H1 (cell line): ENCODE results near the gene CPSF7. TPM values are rescaled to one million over a fixed set of nuclear protein-coding genes. Genes with fewer than 3 reads are reported as not detected.

Experiments used
- CTCF ChIA-PET: fragments of 300-600 bp; sonication (Branson Sonifier 250); formaldehyde crosslinking; loops from one replicate; lab custom pipeline; 2021; ENCODE audit not compliant: partially characterized antibody; lab: Charles Lee
- POLR2A ChIA-PET: fragments of 300-600 bp; sonication (Branson Sonifier 250); formaldehyde crosslinking; loops from one replicate; lab custom pipeline; 2021; ENCODE audit warnings: inconsistent platforms; ENCODE audit not compliant: partially characterized antibody; lab: Charles Lee
- DNase-seq, 2 experiments: peaks; one replicate each; pipeline versions ENCODE4 v3.0.0 to v3.0.0-alpha.2; 2010 to 2022; ENCODE audit warnings: low spot score in 2 of 2, low read depth in 1 of 2, mixed read lengths in 1 of 2
- FAIRE-seq: peaks from 2 replicates; lab custom pipeline; 2011; peaks lifted over from hg19 to GRCh38; lab: Jason Lieb, UNC
- H2AFZ ChIP-seq: 2 replicates; pipeline ENCODE4 v1.8.1; 2012; ENCODE audit warnings: low read length, inconsistent platforms
- H2AK5ac ChIP-seq: 2 replicates; pipeline ENCODE4 v1.6.1; 2013; ENCODE audit warnings: low read depth, low read length
- H2BK120ac ChIP-seq: replicated peaks from 2 replicates; pipeline ENCODE3; 2013; ENCODE audit warnings: low read depth, low read length, inconsistent platforms
- H2BK12ac ChIP-seq: 2 replicates; pipeline ENCODE4 v1.6.1; 2013; ENCODE audit warnings: low read depth, low read length
- H2BK15ac ChIP-seq: 2 replicates; pipeline ENCODE4 v1.6.1; 2013; ENCODE audit warnings: low read length
- H2BK20ac ChIP-seq: 2 replicates; pipeline ENCODE4 v1.6.1; 2013; ENCODE audit warnings: low read length
- H2BK5ac ChIP-seq: 2 replicates; pipeline ENCODE4 v1.6.1; 2013; ENCODE audit warnings: low read depth, low read length
- H3K14ac ChIP-seq: 2 replicates; pipeline ENCODE4 v1.6.1; 2013; ENCODE audit warnings: inconsistent platforms; ENCODE audit not compliant: insufficient read length
- H3K18ac ChIP-seq: 2 replicates; pipeline ENCODE4 v1.6.1; 2013; ENCODE audit warnings: low read length; ENCODE audit errors: extremely low read depth
- H3K23ac ChIP-seq: 2 replicates; pipeline ENCODE4 v1.6.1; 2013; ENCODE audit warnings: inconsistent platforms; ENCODE audit not compliant: insufficient read length
- H3K23me2 ChIP-seq: 2 replicates; pipeline ENCODE4 v1.6.1; 2013; ENCODE audit warnings: low read depth, low read length
- H3K27ac ChIP-seq: 2 replicates; pipeline ENCODE4 v1.6.1; 2011; ENCODE audit warnings: low read depth, low read length, inconsistent platforms
- H3K27me3 ChIP-seq, 4 experiments: replicated peaks in 1 of 4; 1 replicate in 1 of 4; 2 replicates in 3 of 4; pipeline versions ENCODE4 v1.6.1 to v1.8.1; 2011 to 2013; ENCODE audit warnings: low read length in 3 of 4, mild to moderate bottlenecking in 3 of 4, inconsistent platforms in 2 of 4, mixed read lengths in 2 of 4, moderate library complexity in 1 of 4; ENCODE audit not compliant: control insufficient read depth in 3 of 4, insufficient read depth in 3 of 4; ENCODE audit errors: extremely low read depth in 1 of 4
- H3K36me3 ChIP-seq, 4 experiments: 2 replicates each; pipeline versions ENCODE4 v1.6.1 to v1.8.1; 2011 to 2013; ENCODE audit warnings: mild to moderate bottlenecking in 4 of 4, low read length in 3 of 4, moderate library complexity in 2 of 4, control low read depth in 1 of 4, inconsistent platforms in 1 of 4; ENCODE audit not compliant: insufficient read depth in 4 of 4, control insufficient read depth in 2 of 4
- H3K4ac ChIP-seq: replicated peaks from 2 replicates; pipeline ENCODE3; 2013; ENCODE audit warnings: low read length, low read depth, mixed read lengths, inconsistent platforms; ENCODE audit not compliant: insufficient read length
- H3K4me1 ChIP-seq, 4 experiments: replicated peaks in 1 of 4; 1 replicate in 1 of 4; 2 replicates in 3 of 4; pipeline versions ENCODE4 v1.6.1 to v1.8.1; 2011 to 2013; ENCODE audit warnings: low read length in 3 of 4, inconsistent platforms in 2 of 4, mixed read lengths in 1 of 4; ENCODE audit not compliant: insufficient read depth in 4 of 4, control insufficient read depth in 3 of 4
- H3K4me2 ChIP-seq, 2 experiments: 2 replicates each; pipeline versions ENCODE4 v1.6.1 to v1.8.1; 2011 to 2013; ENCODE audit warnings: low read depth in 2 of 2, low read length in 2 of 2, control low read depth in 1 of 2, inconsistent platforms in 1 of 2, mild to moderate bottlenecking in 1 of 2; ENCODE audit not compliant: insufficient read depth in 1 of 2
- H3K4me3 ChIP-seq, 4 experiments: fragments of 200-600, 300-600 bp in 1 of 4; sonication (generic), shearing (Covaris generic), sonication (Bioruptor Twin) in 1 of 4; 2 replicates each; pipeline versions ENCODE4 v1.5.1 to v1.8.1; 2011 to 2016; ENCODE audit warnings: low read length in 4 of 4, low read depth in 3 of 4, control low read depth in 2 of 4, inconsistent platforms in 2 of 4, mild to moderate bottlenecking in 2 of 4, mixed read lengths in 1 of 4, moderate library complexity in 1 of 4; ENCODE audit not compliant: insufficient read depth in 2 of 4; ENCODE audit errors: extremely low read depth in 1 of 4
- H3K56ac ChIP-seq: replicated peaks from 2 replicates; pipeline ENCODE3; 2013; ENCODE audit warnings: low read depth, mild to moderate bottlenecking, mixed read lengths, low read length, inconsistent platforms; ENCODE audit not compliant: insufficient read length
- H3K79me1 ChIP-seq: 2 replicates; pipeline ENCODE4 v1.6.1; 2013; ENCODE audit warnings: low read depth, low read length, control low read depth
- H3K79me2 ChIP-seq, 2 experiments: 2 replicates each; pipeline versions ENCODE4 v1.6.1 to v1.8.1; 2012 to 2013; ENCODE audit warnings: low read length in 2 of 2, mild to moderate bottlenecking in 2 of 2, inconsistent platforms in 1 of 2; ENCODE audit not compliant: insufficient read depth in 2 of 2, control insufficient read depth in 1 of 2
- H3K9ac ChIP-seq, 4 experiments: replicated peaks in 1 of 4; 1 replicate in 1 of 4; 2 replicates in 3 of 4; pipeline versions ENCODE4 v1.6.1 to v1.8.1; 2011 to 2013; ENCODE audit warnings: low read depth in 3 of 4, low read length in 3 of 4, control low read depth in 2 of 4, mild to moderate bottlenecking in 2 of 4, moderate library complexity in 2 of 4, inconsistent platforms in 1 of 4; ENCODE audit errors: extremely low read depth in 1 of 4
- H3K9me3 ChIP-seq, 2 experiments: 2 replicates each; pipeline versions ENCODE4 v1.6.1 to v1.8.1; 2012 to 2013; ENCODE audit warnings: mild to moderate bottlenecking in 2 of 2, moderate library complexity in 2 of 2, control low read depth in 1 of 2, inconsistent platforms in 1 of 2, low read depth in 1 of 2, low read length in 1 of 2, mixed read lengths in 1 of 2; ENCODE audit not compliant: insufficient read depth in 2 of 2
- H4K20me1 ChIP-seq, 2 experiments: replicated peaks in 1 of 2; 2 replicates each; pipeline versions ENCODE3 to v1.8.1; 2011 to 2013; ENCODE audit warnings: inconsistent platforms in 2 of 2, low read length in 2 of 2, mild to moderate bottlenecking in 1 of 2; ENCODE audit not compliant: insufficient read depth in 2 of 2, control insufficient read depth in 1 of 2
- H4K5ac ChIP-seq: 2 replicates; pipeline ENCODE4 v1.6.1; 2013; ENCODE audit warnings: low read length, low read depth, mixed read lengths, inconsistent platforms; ENCODE audit not compliant: insufficient read length
- H4K8ac ChIP-seq: 2 replicates; pipeline ENCODE4 v1.8.0; 2013; ENCODE audit warnings: mild to moderate bottlenecking, moderate library complexity, low read length, inconsistent platforms; ENCODE audit not compliant: insufficient read depth; ENCODE audit errors: extremely low read depth
- H4K91ac ChIP-seq: replicated peaks from 2 replicates; pipeline ENCODE3; 2013; ENCODE audit warnings: low read length, mixed read lengths, inconsistent platforms; ENCODE audit not compliant: insufficient read length
- CBX8 ChIP-seq: fragments of 300-800, 300-1000 bp; sonication (generic); IDR thresholded peaks from 2 replicates; pipeline ENCODE4 v1.7.1; 2016; ENCODE audit warnings: low read depth, low read length, borderline replicate concordance
- CEBPB ChIP-seq: IDR thresholded peaks from 2 replicates; pipeline ENCODE4 v1.6.1; 2012; ENCODE audit warnings: low read depth, low read length
- EGR1 ChIP-seq: IDR thresholded peaks from 2 replicates; pipeline ENCODE4 v1.6.1; 2011; ENCODE audit warnings: low read depth, low read length, borderline replicate concordance
- HDAC2 ChIP-seq, 2 experiments: fragments of 300-600 bp in 1 of 2; sonication (generic) in 1 of 2; IDR thresholded peaks; 2 replicates each; pipeline ENCODE4 v1.6.1; 2011 to 2012; ENCODE audit warnings: low read depth in 2 of 2, low read length in 2 of 2, mild to moderate bottlenecking in 2 of 2, moderate library complexity in 2 of 2, borderline replicate concordance in 1 of 2, inconsistent platforms in 1 of 2
- HDAC6 ChIP-seq: IDR thresholded peaks from one replicate; pipeline ENCODE4 v1.7.1; 2012; ENCODE audit warnings: low read depth, mild to moderate bottlenecking, inconsistent platforms, low read length, moderate library complexity
- JUND ChIP-seq: IDR thresholded peaks from 2 replicates; pipeline ENCODE4 v1.6.1; 2011; ENCODE audit warnings: mild to moderate bottlenecking, improper control_type of control experiment, low read length
- KDM1A ChIP-seq: fragments of 200-600, 300-600 bp; sonication (generic); IDR thresholded peaks from 2 replicates; pipeline ENCODE4 v1.7.1; 2016; ENCODE audit warnings: mild to moderate bottlenecking, low read length, borderline replicate concordance
- KDM4A ChIP-seq: IDR thresholded peaks from one replicate; pipeline ENCODE4 v1.7.1; 2012; ENCODE audit warnings: low read depth, mild to moderate bottlenecking, moderate library complexity, low read length, inconsistent platforms; ENCODE audit not compliant: severe bottlenecking
- POLR2AphosphoS5 ChIP-seq: IDR thresholded peaks from 2 replicates; pipeline ENCODE4 v1.6.1; 2011; ENCODE audit warnings: low read depth, low read length
- SIN3A ChIP-seq, 2 experiments: IDR thresholded peaks in 1 of 2; conservative IDR thresholded peaks in 1 of 2; 2 replicates each; pipeline ENCODE4 v1.6.1; 2011 to 2012; ENCODE audit warnings: low read length in 2 of 2, improper control_type of control experiment in 1 of 2, low read depth in 1 of 2, mild to moderate bottlenecking in 1 of 2
- SP4 ChIP-seq: IDR thresholded peaks from 2 replicates; pipeline ENCODE4 v1.6.1; 2012; ENCODE audit warnings: low read length, inconsistent platforms
- TAF1 ChIP-seq: IDR thresholded peaks from 2 replicates; pipeline ENCODE4 v1.6.1; 2011; ENCODE audit warnings: mild to moderate bottlenecking, low read depth, low read length
- TBP ChIP-seq: IDR thresholded peaks from 2 replicates; pipeline ENCODE4 v1.6.1; 2011; ENCODE audit warnings: low read depth, low read length, improper control_type of control experiment
- WGBS, 2 experiments: shearing (Covaris generic) in 1 of 2; methylation state at CpG; one replicate each; pipeline versions ENCODE4 v1.1.6 to v1.1.7; 2013 to 2015; ENCODE audit warnings: low lambda C conversion rate in 2 of 2, mixed read lengths in 2 of 2, inconsistent platforms in 1 of 2, low coverage in 1 of 2, missing lambda C conversion rate in 1 of 2; ENCODE audit not compliant: insufficient replicate concordance in 2 of 2, insufficient coverage in 1 of 2, insufficient read length in 1 of 2; ENCODE audit errors: extremely low coverage in 1 of 2, missing lambda C conversion rate in 1 of 2; 5-methylcytosine and 5-hydroxymethylcytosine counted together
- polyA plus RNA-seq, 7 experiments: library from polyadenylated mRNA; depleted of rRNA in 3 of 7; stranded (reverse) in 5 of 7; unstranded in 2 of 7; fragments of >200 nt in 5 of 7; fragments of 200-250 nt in 2 of 7; gene quantifications; 1 replicate in 5 of 7; 2 replicates in 1 of 7; 4 replicates in 1 of 7; pipeline versions ENCODE4 v1.2.1 to v1.2.3, GENCODE V29; 2011 to 2013; ENCODE audit warnings: missing spikeins in 2 of 7, mixed read lengths in 2 of 7
- total RNA-seq: library from RNA; stranded (reverse); fragmentation: NEBNext Ultra II Directional; extraction: Animal tissue kit (Norgen Biotek cat#: 25700); gene quantifications from 2 replicates; pipeline ENCODE4 v1.2.1, GENCODE V29; 2021

Gene CPSF7
- total and polyA plus RNA-seq, 2 of the 8 experiments (the other 6 are each of a cell fraction or from before 2014, with no cell fraction given), result 95.9 to 122 TPM

DNA sequence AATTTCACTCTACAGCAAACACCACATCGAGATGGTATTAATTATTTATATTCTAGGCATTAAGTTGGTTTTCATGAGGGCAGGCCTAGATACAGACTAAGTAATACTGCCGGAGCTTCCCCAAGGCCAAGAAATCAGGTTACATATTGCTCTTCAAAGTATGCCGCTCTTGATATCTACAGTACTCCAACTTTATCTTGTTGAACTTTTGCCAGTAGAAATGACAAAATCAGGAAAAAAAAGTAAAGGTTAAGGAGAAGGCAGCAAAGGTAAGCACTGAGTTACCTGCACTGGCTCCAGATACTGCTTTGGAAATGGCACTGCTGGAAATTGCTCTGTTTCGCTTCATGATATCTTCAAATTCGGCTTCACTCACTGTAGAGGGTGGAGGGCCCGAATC is 14.4 kb downstream of the CPSF7 start:
- Histone ChIP-seq H3K36me3 (peaks cover 60 to 97% (median 88%) of the 10 kb centered on the region in 4 experiments), H3K9ac (no peak overlapping the region), H3K79me2 (peaks cover 0 to 19% of the 10 kb centered on the region in 2 experiments; a peak in 2 of 4 replicates), H2BK15ac (no peak overlapping the region), H4K8ac (no peak overlapping the region), H2AFZ (no peak overlapping the region), H3K27ac (no peak overlapping the region), H2BK20ac (no peak overlapping the region), H3K9me3 (no peaks in the 10 kb centered on the region), H2BK5ac (no peak overlapping the region), H3K4me3 (no peak overlapping the region), H3K18ac (no peak overlapping the region), H2BK120ac (no peak overlapping the region), H2BK12ac (no peak overlapping the region), H3K4me1 (no peaks in the 10 kb centered on the region), H3K23ac (no peak overlapping the region), H4K20me1 (peaks cover 4 to 17% of the 10 kb centered on the region in 2 experiments), H3K79me1 (peaks cover 7% of the 10 kb centered on the region), H4K5ac (no peak overlapping the region), H3K56ac (no peak overlapping the region), H4K91ac (no peak overlapping the region), H3K27me3 (no peaks in the 10 kb centered on the region), H3K4me2 (no peak overlapping the region), H3K23me2 (no peaks in the 10 kb centered on the region), H2AK5ac (no peak overlapping the region), H3K4ac (no peak overlapping the region), H3K14ac (no peak overlapping the region)
- ChIA-PET POLR2A (interaction anchor here (3.1 to 11.2 kb wide), 2 partner anchors 12 to 13 kb away, joined by 19 to 94 read pairs; partner anchors contain the start of genes CPSF7 and SDHAF2), CTCF (no interaction called here)
- FAIRE-seq, result no peak
- 97% methylated on average over 6 of the region's 6 CpGs; no CpG with 5 or more reads in 1 of the 2 experiments for WGBS, 2 experiments
- DNase-seq, result no peak
- TF ChIP-seq EGR1 (no peak), KDM1A (no peak), SIN3A (conservative IDR thresholded peaks at IDR 0.05 in 1 of 2, IDR thresholded peaks at IDR 0.05 in 1 of 2; ENCODE audit: low read depth in 1 of 2, low read length in 2 of 2) (no peak), TBP (no peak), KDM4A (no peak), POLR2AphosphoS5 (no peak), HDAC6 (no peak), SP4 (no peak), HDAC2 (IDR thresholded peaks at IDR 0.05; ENCODE audit: borderline replicate concordance in 1 of 2, low read depth in 2 of 2, low read length in 2 of 2) (no peak), TAF1 (no peak), CEBPB (no peak), JUND (no peak), CBX8 (no peak)
